Mesodermal cell (in vitro differentiated cells): Measurements from ENCODE around the gene COPS8.
A peak's percentile ranks its signal among the peaks of the same experiment; 100 is the strongest.

Experiments
- H3K27ac ChIP-seq: 2 replicates; pipeline ENCODE4 v1.7.0; 2013; ENCODE audit warnings: mild to moderate bottlenecking, low read depth, low read length, moderate library complexity; ENCODE audit not compliant: severe bottlenecking
- H3K36me3 ChIP-seq: 2 replicates; pipeline ENCODE4 v1.7.1; 2013; ENCODE audit warnings: mild to moderate bottlenecking, low read length, moderate library complexity; ENCODE audit not compliant: control insufficient read depth, insufficient read depth
- H3K4me1 ChIP-seq: one replicate; pipeline ENCODE4 v1.7.1; 2013; ENCODE audit warnings: mild to moderate bottlenecking, low read length; ENCODE audit not compliant: insufficient read depth, control insufficient read depth, poor library complexity, severe bottlenecking
- H3K4me3 ChIP-seq: 2 replicates; pipeline ENCODE4 v1.7.0; 2013; ENCODE audit warnings: low read length, control low read depth, mild to moderate bottlenecking; ENCODE audit not compliant: insufficient read depth, poor library complexity, severe bottlenecking; ENCODE audit errors: extremely low read depth
- H3K9me3 ChIP-seq: 2 replicates; pipeline ENCODE4 v1.7.1; 2013; ENCODE audit warnings: mild to moderate bottlenecking, low read length, moderate library complexity; ENCODE audit not compliant: control insufficient read depth
- WGBS, 2 experiments: methylation state at CpG; one replicate each; pipeline ENCODE4 v1.1.5; 2013; ENCODE audit warnings: missing lambda C conversion rate in 2 of 2; ENCODE audit not compliant: insufficient coverage in 2 of 2; 5-methylcytosine and 5-hydroxymethylcytosine counted together

The COPS8 gene

DNA sequence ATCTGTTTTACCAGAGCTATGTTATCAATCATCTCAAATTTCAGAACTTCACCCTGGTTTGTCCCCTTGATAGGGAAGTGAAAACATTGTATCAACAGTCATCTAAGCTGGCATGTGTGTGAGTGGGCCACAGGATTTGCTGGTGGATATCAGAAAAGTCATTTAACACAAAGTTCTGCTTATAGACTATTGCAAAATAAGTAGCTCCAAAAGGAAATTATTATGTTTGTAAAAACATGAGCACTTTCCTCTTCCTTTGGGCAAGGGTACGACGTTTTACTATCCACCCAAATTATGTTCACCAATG is 20.7 kb upstream of the COPS8 start:
- H3K4me3 ChIP-seq = no peak overlapping the region

DNA sequence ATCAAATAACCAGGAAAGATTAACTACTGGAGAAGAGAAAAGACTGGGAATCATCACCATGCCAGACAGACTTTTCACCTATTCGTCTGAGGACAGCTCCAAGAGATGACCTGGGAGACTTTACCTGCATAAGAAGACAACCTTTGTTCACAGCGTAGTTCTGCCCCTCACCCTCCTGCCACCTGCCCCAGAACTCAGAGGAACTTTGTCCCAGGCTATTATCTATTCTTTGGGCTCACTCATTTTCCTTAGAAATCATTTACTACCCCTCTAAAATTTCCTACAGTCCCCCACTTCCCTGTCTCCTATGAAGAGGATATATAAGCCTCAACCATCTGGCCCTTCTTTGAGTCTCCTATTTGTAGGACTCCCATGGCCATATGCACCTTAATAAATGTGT is 19.3 kb upstream of the COPS8 start:
- H3K27ac ChIP-seq = no peak overlapping the region
- no peak overlapping the region for H3K4me3 ChIP-seq
- peaks cover 4% of the 10 kb centered on the region for H3K4me1 ChIP-seq
- no peaks in the 10 kb centered on the region for H3K9me3 ChIP-seq
- H3K36me3 ChIP-seq = no peaks in the 10 kb centered on the region
- WGBS, 2 experiments = 77 to 95% methylated on average over 2 of the region's 2 CpGs

More for the DNA sequence above, 20.7 kb upstream of the COPS8 start:
- Histone ChIP-seq H3K27ac (no peak overlapping the region), H3K4me1 (peaks cover 4% of the 10 kb centered on the region), H3K9me3 (no peaks in the 10 kb centered on the region), H3K36me3 (no peaks in the 10 kb centered on the region)
- 100% methylated on average over 2 of the region's 2 CpGs; no CpG with 5 or more reads in 1 of the 2 experiments for WGBS, 2 experiments

DNA sequence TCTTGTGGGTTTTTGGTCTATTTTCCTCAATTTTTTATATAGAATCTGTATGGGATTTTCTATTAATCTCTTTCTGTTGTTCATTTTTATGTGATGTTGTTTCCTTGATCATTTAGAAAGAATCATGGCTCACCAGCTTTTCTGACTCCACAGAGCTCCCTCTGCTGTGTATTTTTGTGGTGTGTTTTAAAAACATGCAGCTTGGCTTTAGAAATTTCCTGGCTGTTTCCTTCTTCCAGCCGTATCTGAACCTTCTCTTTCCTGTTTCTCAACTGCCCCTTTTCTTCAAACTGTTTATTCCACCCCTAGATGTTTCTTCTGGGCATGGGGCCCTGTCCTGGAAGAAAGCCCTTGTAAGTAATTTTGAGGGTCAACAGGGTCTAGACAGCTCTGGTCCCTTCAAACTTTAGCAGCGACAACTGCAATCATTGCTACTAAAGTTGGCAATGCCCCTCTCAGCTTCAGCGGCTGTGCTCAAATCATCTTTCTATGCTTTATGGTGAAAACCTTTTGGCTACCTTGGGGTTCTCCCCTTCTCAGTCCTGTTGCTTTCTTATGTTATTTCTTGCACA is 17.6 kb upstream of the COPS8 start:
- H3K9me3 ChIP-seq = no peaks in the 10 kb centered on the region
- H3K4me3 ChIP-seq = no peak overlapping the region
- no peak overlapping the region for H3K27ac ChIP-seq
- H3K36me3 ChIP-seq = no peaks in the 10 kb centered on the region
- peaks cover 4% of the 10 kb centered on the region for H3K4me1 ChIP-seq
- WGBS, 2 experiments = 82 to 92% methylated on average over 2 of the region's 3 CpGs

DNA sequence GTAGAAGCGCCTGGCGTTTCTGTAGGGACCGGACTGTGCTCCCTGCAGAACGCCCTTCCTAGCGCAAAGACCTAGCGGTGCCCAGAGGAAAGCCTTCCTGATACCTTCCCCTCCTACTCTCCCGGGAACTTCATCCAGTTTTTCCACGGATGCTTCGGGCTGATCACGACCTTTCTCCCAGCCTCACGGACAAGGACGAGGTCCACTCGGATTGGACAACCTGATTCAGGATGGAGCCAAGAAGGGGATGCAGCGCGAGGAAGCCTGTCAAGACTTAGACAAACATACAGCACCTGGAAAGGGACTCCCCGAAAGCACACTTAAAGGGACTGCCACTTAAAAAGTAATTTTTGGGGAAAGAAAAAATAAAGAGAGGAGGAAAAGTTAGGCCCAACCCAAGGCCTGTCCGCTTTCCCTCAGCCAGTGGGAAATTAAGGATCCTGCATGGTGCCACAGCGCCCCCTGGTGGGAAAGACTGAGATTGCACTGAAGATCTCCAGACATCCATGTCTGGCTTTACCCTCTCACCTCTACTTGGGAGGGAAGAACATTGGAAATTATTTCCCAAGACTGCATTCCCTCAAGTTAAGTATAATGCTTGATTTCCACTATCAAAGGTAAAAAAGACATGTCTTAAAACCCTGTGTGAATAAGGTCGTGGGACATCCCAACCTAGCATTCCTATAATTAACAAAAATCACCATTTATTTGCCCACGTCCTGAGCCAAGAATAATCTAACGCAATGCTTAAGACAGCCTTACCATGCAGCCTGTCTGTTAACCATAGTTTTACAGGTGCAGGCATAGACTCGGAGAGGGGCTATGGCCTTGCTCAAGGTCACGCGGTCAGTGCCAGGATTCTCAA is 13.4 kb upstream of the COPS8 start:
- Histone ChIP-seq H3K4me3 (no peak overlapping the region), H3K4me1 (peaks cover 17% of the 10 kb centered on the region), H3K36me3 (no peaks in the 10 kb centered on the region), H3K27ac (no peak overlapping the region), H3K9me3 (no peaks in the 10 kb centered on the region)
- 79 to 88% methylated on average over 15 to 18 of the region's 24 CpGs for WGBS, 2 experiments

DNA sequence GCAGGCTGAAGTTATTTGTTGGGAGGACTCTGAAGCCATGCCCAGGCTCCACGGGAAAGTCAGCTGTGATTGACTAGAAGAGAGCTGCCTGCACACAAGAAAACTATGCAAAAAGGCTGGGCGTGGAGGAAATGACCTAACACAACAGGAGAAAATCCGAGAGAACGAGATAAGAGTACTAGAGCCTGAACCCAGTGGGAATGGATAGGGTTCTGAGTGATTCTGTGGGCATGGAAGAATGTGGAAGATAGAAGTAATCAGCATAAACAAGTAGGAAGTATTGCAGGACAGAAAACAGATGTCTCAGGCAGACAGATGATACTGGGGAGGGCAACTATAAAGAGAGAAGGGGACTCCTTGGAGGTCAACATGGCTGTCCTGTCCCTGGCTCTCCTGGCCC is 12.1 kb upstream of the COPS8 start:
- H3K36me3 ChIP-seq = no peaks in the 10 kb centered on the region
- 55 to 65% methylated on average over 4 of the region's 4 CpGs for WGBS, 2 experiments
- no peaks in the 10 kb centered on the region for H3K9me3 ChIP-seq
- peak overlapping the region; percentile 72 for H3K27ac ChIP-seq
- peaks cover 17% of the 10 kb centered on the region for H3K4me1 ChIP-seq
- no peak overlapping the region for H3K4me3 ChIP-seq

DNA sequence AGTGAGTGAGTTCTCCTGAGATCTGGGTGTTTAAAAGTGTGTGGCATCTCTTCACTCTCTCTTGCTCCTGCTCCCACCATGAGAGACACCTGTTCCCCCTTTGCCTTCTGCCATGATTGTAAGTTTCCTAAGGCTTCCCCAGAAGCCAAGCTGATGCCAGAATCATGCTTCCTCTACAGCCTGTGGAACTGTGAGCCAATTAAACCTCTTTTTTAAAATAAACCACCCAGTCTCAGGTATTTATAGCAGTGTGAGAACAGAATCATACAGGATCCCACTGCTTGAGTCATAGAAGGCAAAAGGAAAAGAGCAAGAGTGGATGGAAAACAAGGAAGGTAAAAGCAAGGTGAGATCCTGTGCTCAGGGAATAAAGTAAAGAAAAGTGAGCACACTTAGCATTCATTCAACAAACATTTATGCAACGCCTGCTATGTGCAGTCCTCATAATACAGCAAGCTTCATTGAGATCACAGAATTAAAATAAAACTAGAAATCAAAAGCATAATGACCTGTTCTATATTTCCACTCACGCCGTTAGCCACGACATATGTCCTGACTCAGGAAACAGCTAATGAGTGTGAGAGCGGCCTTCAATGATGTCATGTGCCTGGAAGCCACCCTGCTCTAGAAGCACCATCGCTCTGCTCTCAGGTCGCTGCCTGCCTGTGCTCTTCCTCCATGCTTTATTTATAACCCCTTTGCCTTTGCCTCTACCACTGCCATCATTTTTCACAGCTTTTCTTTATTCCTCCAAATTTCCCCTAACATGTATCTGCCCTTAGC is 11.3 kb upstream of the COPS8 start:
- no peak overlapping the region for H3K27ac ChIP-seq
- no peaks in the 10 kb centered on the region for H3K36me3 ChIP-seq
- 91 to 95% methylated on average over 7 of the region's 7 CpGs for WGBS, 2 experiments
- no peak overlapping the region for H3K4me3 ChIP-seq
- peaks cover 17% of the 10 kb centered on the region for H3K4me1 ChIP-seq
- no peaks in the 10 kb centered on the region for H3K9me3 ChIP-seq

DNA sequence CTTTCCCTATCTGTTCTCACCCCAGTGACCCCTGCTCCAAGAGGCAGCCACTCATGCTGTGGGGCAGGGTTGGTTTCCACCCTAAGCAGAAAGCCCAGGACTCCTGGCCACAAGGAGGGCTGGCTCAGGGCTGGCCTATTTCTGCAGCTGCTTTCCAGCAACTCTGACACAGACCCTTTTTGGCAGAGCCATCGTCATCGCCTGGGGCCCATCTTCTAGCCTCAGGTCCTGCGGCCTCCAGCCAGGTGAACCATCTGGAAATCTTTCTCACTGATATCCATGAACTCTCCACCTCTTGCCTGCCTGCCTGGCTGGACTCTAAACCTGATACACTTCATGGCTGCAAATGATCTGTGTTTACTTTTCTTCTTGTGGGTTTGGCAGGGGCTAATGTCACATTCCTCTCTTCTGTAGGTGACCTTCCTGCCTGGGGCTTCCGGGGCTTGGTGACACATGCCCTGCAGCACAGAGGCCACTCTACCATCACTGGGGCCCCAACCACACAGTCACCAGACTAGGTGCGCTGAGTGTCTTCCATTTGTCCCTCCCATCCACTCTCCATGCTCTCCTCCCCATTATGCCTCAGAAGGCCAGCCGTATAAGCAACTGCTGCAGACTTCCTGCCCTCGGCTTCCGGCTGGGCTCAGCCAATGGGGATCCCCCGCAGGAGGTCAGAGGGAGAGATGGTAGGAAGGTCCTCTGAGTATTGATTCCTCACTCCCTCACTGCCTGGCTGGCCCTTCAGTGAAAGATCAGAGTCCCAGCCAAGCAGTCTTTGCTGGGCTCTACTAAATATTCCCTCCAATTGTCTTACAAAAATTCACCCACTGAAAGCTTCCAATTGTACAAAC is 9.7 kb upstream of the COPS8 start:
- H3K4me1 ChIP-seq = peaks cover 17% of the 10 kb centered on the region
- no peaks in the 10 kb centered on the region for H3K36me3 ChIP-seq
- H3K9me3 ChIP-seq = no peaks in the 10 kb centered on the region
- 89 to 96% methylated on average over 5 to 6 of the region's 9 CpGs for WGBS, 2 experiments
- H3K27ac ChIP-seq = no peak overlapping the region
- H3K4me3 ChIP-seq = no peak overlapping the region

DNA sequence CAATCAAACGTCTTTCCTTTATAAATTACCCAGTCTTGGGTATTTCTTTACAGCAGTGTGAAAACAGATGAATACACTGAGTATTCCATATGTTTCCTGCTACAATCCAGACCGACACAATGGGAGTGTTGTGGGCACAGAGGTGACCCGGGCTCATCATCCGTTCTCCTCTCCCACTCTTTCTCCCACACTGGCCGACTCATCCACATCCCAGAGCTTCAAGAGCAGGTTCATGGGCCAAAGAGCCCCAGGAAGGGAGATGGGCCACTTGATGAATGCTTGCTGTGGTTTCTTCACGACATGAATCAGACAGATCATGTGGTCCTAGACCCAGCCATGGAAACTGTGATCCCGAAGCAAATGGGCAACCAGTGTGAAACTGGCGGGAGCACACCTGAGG is 4.1 kb upstream of the COPS8 start:
- Histone ChIP-seq H3K9me3 (no peaks in the 10 kb centered on the region), H3K4me3 (no peak overlapping the region), H3K4me1 (no peaks in the 10 kb centered on the region), H3K36me3 (no peaks in the 10 kb centered on the region), H3K27ac (no peak overlapping the region)
- 87 to 96% methylated on average over 6 to 7 of the region's 8 CpGs for WGBS, 2 experiments

DNA sequence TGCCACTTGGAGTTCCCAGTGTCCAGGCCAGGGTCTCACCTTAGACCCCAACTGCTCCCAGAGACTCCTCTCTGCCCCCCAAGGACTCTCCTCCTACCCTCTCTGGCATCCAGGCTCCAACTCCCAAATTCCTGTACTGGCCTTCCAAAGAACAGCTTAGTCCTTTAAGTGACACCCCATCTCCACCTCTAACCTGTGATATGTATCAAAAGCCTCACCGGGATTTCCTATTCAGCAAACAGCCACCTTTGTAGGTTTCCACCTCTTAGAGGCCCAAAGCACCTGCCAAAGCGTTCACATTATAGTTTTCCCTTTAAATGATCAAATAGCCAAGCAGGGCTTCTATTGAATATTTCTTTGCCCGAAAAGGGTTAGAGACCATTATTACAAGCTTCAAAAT is 2.7 kb upstream of the COPS8 start:
- Histone ChIP-seq H3K4me1 (no peaks in the 10 kb centered on the region), H3K27ac (no peak overlapping the region), H3K4me3 (no peak overlapping the region), H3K36me3 (peaks cover 5% of the 10 kb centered on the region), H3K9me3 (no peaks in the 10 kb centered on the region)
- 80 to 96% methylated on average over 3 of the region's 3 CpGs for WGBS, 2 experiments

DNA sequence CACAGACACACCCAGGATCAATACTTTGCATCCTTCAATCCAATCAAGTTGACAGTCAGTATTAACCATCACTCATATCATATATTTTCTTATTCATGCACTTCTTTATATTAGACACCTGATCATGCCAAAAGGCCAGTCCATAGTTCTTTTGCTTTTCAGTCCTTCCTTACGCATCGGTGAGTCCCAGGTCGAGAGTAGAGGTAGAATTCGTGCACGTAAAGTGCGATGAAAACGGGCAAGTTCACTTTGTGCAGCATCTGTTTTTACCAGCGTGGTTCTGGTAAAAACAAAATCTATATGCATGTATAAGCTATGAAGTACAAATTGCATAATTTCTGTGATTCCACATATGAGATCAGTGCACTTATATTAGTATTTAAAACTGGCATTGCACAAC is 1.2 kb upstream of the COPS8 start:
- 89 to 95% methylated on average over 5 to 6 of the region's 8 CpGs for WGBS, 2 experiments
- Histone ChIP-seq H3K36me3 (peaks cover 9% of the 10 kb centered on the region), H3K27ac (no peak overlapping the region), H3K9me3 (no peaks in the 10 kb centered on the region), H3K4me3 (peak overlapping the region; percentile 90), H3K4me1 (no peaks in the 10 kb centered on the region)
